A549 treated with CORT108297 at 1 μM for 4 hours (cell line): ENCODE measurements around the gene OR5I1. TPM values are rescaled to one million over a fixed set of nuclear protein-coding genes. Genes with fewer than 3 reads are reported as not detected.

Experiments used
- total RNA-seq: library from RNA; stranded (reverse); fragments of 200-300 nt; extraction: Qiagen RNA extraction; gene quantifications from 5 replicates; pipeline ENCODE4 v1.2.3, GENCODE V29; 2022

The OR5I1 gene
- total RNA-seq: not detected in 5 replicates

GRCh38 chr11:55936300-55936699 is at the start of gene OR5I1:
Gene OR5I1 (minus strand): TSS chr11:55936400. CDS start chr11:55936400, 0 bp downstream.

GRCh38 chr11:55969845-55970244 is 33.6 kb upstream of the OR5I1 start, which contains the start of gene OR10AG1:
Gene OR10AG1 (minus strand): TSS chr11:55969945. CDS start chr11:55969907, 38 bp downstream.

GRCh38 chr11:55914482-55914881 is 21.7 kb downstream of the OR5I1 start, which contains the start of gene OR5W2:
Gene OR5W2 (minus strand): TSS chr11:55914582. CDS start chr11:55914582, 0 bp downstream.

Other genes with a start within 250 kb of the OR5I1 start
- gene OR5D13, start 163.0 kb downstream of the OR5I1 start, total RNA-seq: not detected in 5 replicates
- gene OR5D14, start 140.8 kb downstream of the OR5I1 start, total RNA-seq: not detected in 5 replicates
- not detected in 5 replicates for gene OR5L1, start 125.0 kb downstream of the OR5I1 start, total RNA-seq
- not detected in 5 replicates for gene OR5D18, start 116.8 kb downstream of the OR5I1 start, total RNA-seq
- not detected in 5 replicates for gene OR5L2, start 109.2 kb downstream of the OR5I1 start, total RNA-seq
- gene OR5D16, start 97.6 kb downstream of the OR5I1 start, total RNA-seq: not detected in 5 replicates
- gene TRIM51, start 53.1 kb downstream of the OR5I1 start, total RNA-seq: not detected in 5 replicates
- gene OR5W2, start 21.8 kb downstream of the OR5I1 start, total RNA-seq: not detected in 5 replicates
- not detected in 5 replicates for gene OR10AG1, start 33.5 kb upstream of the OR5I1 start, total RNA-seq
- gene OR5F1, start 58.2 kb upstream of the OR5I1 start, total RNA-seq: not detected in 5 replicates
- gene OR5AS1, start 91.3 kb upstream of the OR5I1 start, total RNA-seq: not detected in 5 replicates
- not detected in 5 replicates for gene OR8I2, start 156.9 kb upstream of the OR5I1 start, total RNA-seq
- not detected in 5 replicates for gene OR8H2, start 167.3 kb upstream of the OR5I1 start, total RNA-seq
- not detected in 5 replicates for gene OR8H3, start 186.0 kb upstream of the OR5I1 start, total RNA-seq
- gene OR8J3, start 203.8 kb upstream of the OR5I1 start, total RNA-seq: not detected in 5 replicates
- not detected in 5 replicates for gene OR8K5, start 223.9 kb upstream of the OR5I1 start, total RNA-seq
- not detected in 5 replicates for gene OR5J2, start 240.2 kb upstream of the OR5I1 start, total RNA-seq